ENCODE results near the gene GABRR2.
"Not testable (repeated sequence)": the region's sequence is repeated elsewhere in the genome, so short reads cannot be mapped to it uniquely, and the experiment has no call there.

GABRR2 gene

GRCh38 chr6:89323511-89323971, 8.4 kb upstream of the GABRR2 start:
- DNase-seq = no peak

GRCh38 chr6:89321131-89321970, 6.3 kb upstream of the GABRR2 start:
- no peak for DNase-seq

- DNase-seq = no peak
These were observed 5.0 kb upstream of the GABRR2 start for GRCh38 chr6:89320012-89320559.

GRCh38 chr6:89317067-89317466, 2.0 kb upstream of the GABRR2 start:
- no peak for DNase-seq

- no peak for DNase-seq
These were observed 407 bp downstream of the GABRR2 start for GRCh38 chr6:89314692-89315091.

GRCh38 chr6:89313006-89313405, 2.1 kb downstream of the GABRR2 start:
- no peak for DNase-seq

GRCh38 chr6:89311853-89312531, 3.1 kb downstream of the GABRR2 start:
- peak; percentile 68 for DNase-seq

GRCh38 chr6:89311530-89311852, 3.6 kb downstream of the GABRR2 start:
- DNase-seq = no peak

- no peak for DNase-seq
These were observed 4.2 kb downstream of the GABRR2 start for GRCh38 chr6:89310929-89311328.

GRCh38 chr6:89308525-89309395, 6.3 kb downstream of the GABRR2 start:
- DNase-seq = no peak

- DNase-seq = not testable (repeated sequence)
These were observed 10.6 kb downstream of the GABRR2 start for GRCh38 chr6:89304517-89304916.

- DNase-seq = no peak
These were observed 12.2 kb downstream of the GABRR2 start for GRCh38 chr6:89302936-89303335.

GRCh38 chr6:89302195-89302770, 12.8 kb downstream of the GABRR2 start:
- no peak for DNase-seq

GRCh38 chr6:89301586-89302194, 13.4 kb downstream of the GABRR2 start:
- DNase-seq = no peak

GRCh38 chr6:89299466-89299850, 15.6 kb downstream of the GABRR2 start:
- no peak for DNase-seq

GRCh38 chr6:89298680-89299465, 16.2 kb downstream of the GABRR2 start:
- no peak for DNase-seq

GRCh38 chr6:89297695-89298351, 17.3 kb downstream of the GABRR2 start:
- peak; percentile 11 for DNase-seq

GRCh38 chr6:89295981-89296380, 19.1 kb downstream of the GABRR2 start:
- no peak for DNase-seq

GRCh38 chr6:89295116-89295515, 20.0 kb downstream of the GABRR2 start:
- not testable (repeated sequence) for DNase-seq

- DNase-seq = no peak
These were observed 23.8 kb downstream of the GABRR2 start for GRCh38 chr6:89291256-89291819.
